ENCODE data around the gene OSBPL8. TPM values are rescaled to one million over a fixed set of nuclear protein-coding genes. Genes with fewer than 3 reads are reported as not detected.

Gene OSBPL8
- total and polyA plus RNA-seq, 2 of the 8 experiments (the other 6 are each of a cell fraction or from before 2014, with no cell fraction given): 10.9 to 81.1 TPM

DNA sequence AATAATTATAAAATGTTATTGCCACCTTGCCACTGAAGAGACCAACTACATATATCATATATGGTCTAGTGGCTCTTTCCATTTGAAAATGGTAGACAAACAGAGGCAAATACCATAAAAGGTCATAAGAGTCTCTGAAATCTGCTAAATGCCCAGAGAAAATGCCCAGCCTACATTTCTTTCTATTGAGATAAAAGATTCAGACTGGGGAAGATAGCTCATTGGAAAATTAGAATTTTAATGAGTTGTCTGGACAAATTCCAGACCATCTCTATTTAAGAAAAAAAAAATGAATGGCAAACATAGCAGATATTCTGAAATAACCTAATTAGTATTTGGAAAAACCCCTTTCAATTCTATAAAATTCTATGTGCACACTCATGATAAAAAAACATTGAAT lies 131.5 kb downstream of the OSBPL8 start:
- no peak overlapping the region for H3K4me3 ChIP-seq (ENCODE audit: extremely low read depth in 1 of 4, insufficient read depth in 2 of 4, low read depth in 3 of 4, low read length in 4 of 4)
- peaks cover 0 to 45% of the 10 kb centered on the region in 2 experiments; a peak in 2 of 4 replicates for H3K79me2 ChIP-seq (ENCODE audit: control insufficient read depth in 1 of 2, insufficient read depth in 2 of 2, low read length in 2 of 2)
- H3K9ac ChIP-seq (replicated peaks in 1 of 4; ENCODE audit: extremely low read depth in 1 of 4, low read depth in 3 of 4, low read length in 3 of 4): no peak overlapping the region
- ChIA-PET CTCF (ENCODE audit: partially characterized antibody) (interaction anchor here (0.5 kb wide), 1 partner anchor 127 kb away, joined by 3 read pairs; no protein-coding TSS in a partner anchor), POLR2A (ENCODE audit: partially characterized antibody) (no interaction called here)
- peaks cover 3 to 11% of the 10 kb centered on the region in 2 experiments; a peak in 3 of 4 replicates for H3K9me3 ChIP-seq (ENCODE audit: insufficient read depth in 2 of 2, low read depth in 1 of 2, low read length in 1 of 2)
- no peak overlapping the region for H2BK5ac ChIP-seq (ENCODE audit: low read depth, low read length)
- no peak overlapping the region for H2BK120ac ChIP-seq (replicated peaks; ENCODE audit: low read depth, low read length)
- H2BK12ac ChIP-seq (ENCODE audit: low read depth, low read length): no peak overlapping the region
- no peak overlapping the region for H2BK20ac ChIP-seq (ENCODE audit: low read length)
- no peak overlapping the region for H3K14ac ChIP-seq (ENCODE audit: insufficient read length)
- H4K5ac ChIP-seq (ENCODE audit: insufficient read length, low read depth, low read length): no peak overlapping the region
- H3K27ac ChIP-seq (ENCODE audit: low read depth, low read length): no peak overlapping the region
- H3K18ac ChIP-seq (ENCODE audit: extremely low read depth, low read length): no peak overlapping the region
- no peaks in the 10 kb centered on the region for H3K23me2 ChIP-seq (ENCODE audit: low read depth, low read length)
- H2AK5ac ChIP-seq (ENCODE audit: low read depth, low read length): no peak overlapping the region
- H3K36me3 ChIP-seq (ENCODE audit: control insufficient read depth in 2 of 4, insufficient read depth in 4 of 4, low read length in 3 of 4): peaks cover 0 to 3% (median 0%) of the 10 kb centered on the region in 4 experiments; a peak in 1 of 8 replicates
- H3K4ac ChIP-seq (replicated peaks; ENCODE audit: insufficient read length, low read depth, low read length): no peak overlapping the region
- H3K56ac ChIP-seq (replicated peaks; ENCODE audit: insufficient read length, low read depth, low read length): no peak overlapping the region
- H3K4me1 ChIP-seq (replicated peaks in 1 of 4; ENCODE audit: control insufficient read depth in 3 of 4, insufficient read depth in 4 of 4, low read length in 3 of 4): no peaks in the 10 kb centered on the region
- no peak overlapping the region for H4K91ac ChIP-seq (replicated peaks; ENCODE audit: insufficient read length, low read length)
- DNase-seq (ENCODE audit: low read depth in 1 of 2, low spot score in 2 of 2): no peak
- H3K27me3 ChIP-seq (replicated peaks in 1 of 4; ENCODE audit: control insufficient read depth in 3 of 4, extremely low read depth in 1 of 4, insufficient read depth in 3 of 4, low read length in 3 of 4): no peaks in the 10 kb centered on the region
- 0 out of 2 replicates have a peak, but pooled peaks cover 3% of the 10 kb centered on the region for H3K79me1 ChIP-seq (ENCODE audit: low read depth, low read length)
- no peak overlapping the region for H2AFZ ChIP-seq (ENCODE audit: low read length)
- no peak for TF ChIP-seq ZNF274 (IDR thresholded peaks at IDR 0.05; ENCODE audit: borderline replicate concordance, extremely low read depth, low read length)
- TF ChIP-seq RAD21 (IDR thresholded peaks at IDR 0.05 in 1 of 2, conservative IDR thresholded peaks at IDR 0.05 in 1 of 2; ENCODE audit: low read depth in 2 of 2, low read length in 2 of 2): no peak
- no peak for TF ChIP-seq NANOG (IDR thresholded peaks at IDR 0.05; ENCODE audit: insufficient read depth, low read depth, low read length, poor library complexity, severe bottlenecking)
- H4K8ac ChIP-seq (ENCODE audit: extremely low read depth, insufficient read depth, low read length): no peak overlapping the region
- H2BK15ac ChIP-seq (ENCODE audit: low read length): no peak overlapping the region
- no peak overlapping the region for H3K4me2 ChIP-seq (ENCODE audit: insufficient read depth in 1 of 2, low read depth in 2 of 2, low read length in 2 of 2)
- H3K23ac ChIP-seq (ENCODE audit: insufficient read length): no peak overlapping the region
- FAIRE-seq: no peak
- H4K20me1 ChIP-seq (replicated peaks in 1 of 2; ENCODE audit: control insufficient read depth in 1 of 2, insufficient read depth in 2 of 2, low read length in 2 of 2): no peaks in the 10 kb centered on the region

All from H1 (cell line).